Activated T-cell treated with anti-CD3 and anti-CD28 coated beads for 24 hours (primary cell): Measurements from ENCODE around the gene NLRP13.
"Not testable (repeated sequence)": the region's sequence is repeated elsewhere in the genome, so short reads cannot be mapped to it uniquely, and the experiment has no call there.

ENCODE experiments used
- DNase-seq: peaks from one replicate; pipeline ENCODE4 v3.0.0-alpha.2; 2020; ENCODE audit warnings: low read depth

The NLRP13 gene

GRCh38 chr19:55931936-55932386 is at the start of gene NLRP13:
NLRP13 (minus strand) TSS chr19:55932336; CDS start chr19:55932311, 25 bp downstream.
- DNase-seq: no peak

- DNase-seq: no peak
Observed at GRCh38 chr19:55980415-55980814, 48.3 kb upstream of the NLRP13 start.

DNA sequence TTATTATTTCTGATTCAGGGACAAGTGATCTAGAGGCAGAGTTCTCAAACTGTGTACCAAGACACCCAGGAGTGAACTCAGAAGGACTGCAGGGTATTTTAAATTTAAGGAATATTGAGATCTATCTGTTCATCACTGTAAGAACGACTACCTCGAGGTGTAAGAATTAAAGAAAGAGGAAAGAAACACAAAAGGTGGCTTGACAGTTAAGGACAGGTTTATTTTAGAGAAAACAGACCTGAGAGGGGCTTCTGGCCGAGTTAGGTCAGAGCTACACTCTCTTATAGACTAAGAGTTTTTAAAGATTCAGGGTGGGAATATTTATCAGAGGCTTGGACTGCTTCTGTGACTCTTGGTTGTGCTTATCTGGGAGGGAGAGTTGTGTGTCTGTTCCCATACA is 41.8 kb upstream of the NLRP13 start:
- DNase-seq: no peak

DNA sequence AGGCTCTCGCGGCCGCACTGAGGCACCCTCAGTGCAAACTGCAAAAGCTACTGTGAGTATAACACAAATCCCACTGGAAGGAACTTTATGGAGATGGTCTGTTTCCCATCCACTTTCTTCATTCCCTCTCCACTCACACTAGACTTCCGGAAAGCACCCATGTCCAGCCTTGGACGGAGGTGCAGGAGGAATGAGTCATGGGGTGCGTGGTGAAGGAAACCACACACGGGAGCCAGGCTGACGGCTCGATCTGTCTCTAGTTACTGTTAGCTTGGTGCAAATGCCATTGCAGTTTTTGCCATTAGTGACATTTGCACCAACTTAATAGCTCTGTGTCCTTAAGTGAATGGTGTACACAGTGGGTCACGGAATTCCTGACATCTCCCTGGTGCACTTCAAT is 30.1 kb upstream of the NLRP13 start:
- DNase-seq: no peak

DNA sequence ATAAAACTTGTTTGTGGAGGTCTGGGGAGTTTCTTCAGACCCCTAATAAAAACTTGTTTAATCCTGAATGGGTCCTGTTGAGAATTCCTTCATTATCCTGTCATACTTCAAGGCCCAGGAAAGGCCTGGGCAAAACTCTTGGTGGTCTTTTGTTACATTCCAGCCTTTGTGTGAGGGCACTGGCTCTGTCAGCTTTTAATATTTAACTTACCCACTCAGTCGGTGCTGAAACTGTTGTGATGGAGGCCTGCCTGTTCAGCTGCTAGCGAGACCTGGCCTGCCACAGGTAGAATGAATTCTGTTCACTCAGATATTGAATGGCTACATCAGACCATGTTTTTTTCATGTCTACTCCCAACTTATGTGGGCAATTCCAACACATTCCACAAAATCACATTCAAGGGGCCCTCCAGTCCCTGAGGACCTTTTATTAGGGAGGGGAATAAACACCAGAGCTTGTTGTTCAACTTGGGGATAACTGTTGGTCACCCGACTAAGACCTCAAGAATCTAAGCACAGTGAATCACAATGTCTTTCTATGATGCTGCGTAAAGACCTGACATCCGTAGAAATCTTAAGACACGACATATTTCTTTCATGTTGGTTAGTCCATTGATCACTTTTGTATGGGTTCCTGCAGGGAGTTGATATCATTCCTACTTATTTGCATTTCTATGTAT is 28.0 kb upstream of the NLRP13 start:
- DNase-seq: no peak

- DNase-seq: no peak
Observed at GRCh38 chr19:55958356-55958755, 26.2 kb upstream of the NLRP13 start.

- no peak for DNase-seq
Observed at GRCh38 chr19:55956431-55956830, 24.3 kb upstream of the NLRP13 start.

- DNase-seq: not testable (repeated sequence)
Observed at GRCh38 chr19:55950566-55950965, 18.4 kb upstream of the NLRP13 start.

DNA sequence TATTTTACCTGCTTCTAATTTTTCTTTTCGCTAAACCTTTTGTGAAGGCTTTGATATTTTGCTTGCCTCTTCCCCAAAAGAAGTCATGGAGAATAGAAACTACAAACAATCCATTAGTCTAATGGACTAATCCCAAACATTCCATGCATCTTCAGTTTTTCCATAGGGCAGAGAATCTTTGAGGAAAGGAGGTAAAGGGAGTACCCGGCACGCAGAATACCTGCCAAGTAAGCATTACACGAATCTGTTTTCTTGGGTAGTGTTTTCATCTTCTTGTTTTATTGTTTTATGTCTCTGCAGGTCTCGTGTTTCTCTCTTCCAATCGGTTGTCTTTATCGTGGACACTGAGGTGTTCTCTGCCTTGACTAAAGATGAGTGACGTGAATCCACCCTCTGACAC is 15.4 kb upstream of the NLRP13 start, which contains the start of gene NLRP8:
Gene NLRP8, plus strand, starts transcription at position 301 of the 400 bp plus-strand sequence.
- no peak for DNase-seq

GRCh38 chr19:55940306-55940705 is 8.2 kb upstream of the NLRP13 start:
- no peak for DNase-seq

GRCh38 chr19:55939206-55939605 is 7.1 kb upstream of the NLRP13 start:
- DNase-seq: no peak

DNA sequence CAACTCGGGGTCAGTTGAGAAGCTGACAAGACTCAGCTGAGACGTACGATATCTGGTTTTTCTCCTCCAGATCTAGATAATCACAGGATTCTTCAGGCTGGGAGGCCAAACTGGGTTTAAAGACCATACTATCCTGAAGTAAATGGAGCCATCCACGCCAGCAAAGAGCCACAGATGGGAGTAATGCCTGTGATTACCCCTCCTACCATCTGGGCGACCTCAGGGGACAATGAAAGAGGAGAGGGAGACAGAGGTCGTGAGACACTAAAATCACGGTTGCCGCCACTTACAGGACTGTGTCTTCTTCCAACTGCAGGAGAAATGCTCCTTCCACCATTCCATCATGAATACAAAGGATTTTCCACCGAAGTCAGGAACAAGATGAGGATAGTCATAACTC is 3.1 kb upstream of the NLRP13 start:
- no peak for DNase-seq

DNA sequence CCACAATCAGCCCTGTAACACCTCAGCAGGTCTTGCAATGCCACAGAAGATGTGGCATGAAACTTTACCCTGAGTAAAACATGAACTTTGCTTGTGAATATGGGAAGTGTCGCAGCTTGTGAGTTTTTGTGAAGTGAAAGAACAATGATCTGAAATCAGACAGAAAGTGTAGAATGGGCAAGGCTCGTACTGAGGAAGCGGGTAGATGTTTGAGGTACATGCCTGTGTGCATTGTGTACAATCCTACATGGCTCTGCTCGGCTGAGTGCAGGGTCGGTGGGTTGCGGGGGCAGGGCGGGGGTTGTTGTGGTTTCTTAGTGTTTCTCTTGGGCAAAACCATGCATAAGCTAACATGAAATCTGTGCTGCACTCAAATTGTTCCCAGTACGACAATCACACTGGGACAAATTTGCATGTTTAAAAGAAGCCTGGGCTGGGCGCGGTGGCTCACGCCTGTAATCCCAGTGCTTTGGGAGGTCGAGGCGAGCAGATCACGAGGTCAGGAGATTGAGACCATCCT is 1.1 kb downstream of the NLRP13 start:
- DNase-seq: no peak

- not testable (repeated sequence) for DNase-seq
Observed at GRCh38 chr19:55929258-55929657, 2.9 kb downstream of the NLRP13 start.

GRCh38 chr19:55927991-55928390 is 4.1 kb downstream of the NLRP13 start:
- DNase-seq: no peak

DNA sequence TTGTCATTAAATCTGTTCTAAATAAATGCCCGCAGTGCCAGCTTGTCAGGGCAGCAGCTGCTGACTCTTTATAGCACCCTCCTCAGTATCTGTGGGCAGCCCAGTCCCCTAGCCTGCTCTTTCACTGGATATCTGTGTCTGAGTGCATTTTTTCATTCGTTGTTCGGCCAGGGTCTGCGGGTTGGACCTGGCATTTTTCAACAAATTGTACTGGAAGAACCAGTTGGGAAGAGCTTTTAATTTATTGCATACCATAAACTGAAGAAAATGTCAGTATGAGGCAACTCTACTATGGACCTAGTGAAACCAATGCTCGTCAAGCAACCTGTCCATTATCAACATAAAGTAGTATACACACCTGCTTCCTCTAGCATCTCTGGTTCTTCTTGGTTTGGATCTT is 8.6 kb downstream of the NLRP13 start:
- DNase-seq: no peak

DNA sequence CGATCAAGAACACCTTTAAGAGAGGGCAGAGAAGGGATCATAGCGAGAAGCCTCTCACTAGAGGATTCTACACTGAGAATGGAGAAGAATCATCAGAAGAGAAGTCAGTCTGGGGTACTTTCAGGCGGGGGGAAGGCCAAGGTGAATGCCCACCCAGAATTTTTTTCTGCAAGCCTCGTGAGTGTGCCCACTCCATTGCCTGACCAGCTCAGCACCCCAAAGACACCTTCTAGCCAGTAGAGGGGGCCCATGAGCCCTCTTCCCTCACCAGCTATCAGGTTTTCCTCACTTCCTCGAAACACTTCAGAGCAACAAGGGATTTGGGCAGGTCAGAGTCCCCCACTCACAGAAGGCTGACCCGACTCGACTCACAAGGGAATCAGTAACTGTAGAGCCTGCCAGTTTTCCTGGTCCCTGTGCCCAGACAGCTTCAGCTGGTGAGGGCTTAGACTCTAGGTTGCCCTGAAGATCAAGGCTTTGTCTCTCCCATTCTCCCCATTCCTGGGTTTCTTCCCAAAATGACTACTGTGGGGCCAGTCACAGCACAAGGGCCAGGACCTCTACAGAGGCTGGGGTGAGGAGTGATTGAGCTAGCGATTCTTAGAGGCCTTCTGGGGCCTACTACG is 18.4 kb downstream of the NLRP13 start:
- no peak for DNase-seq

- DNase-seq: no peak
Observed at GRCh38 chr19:55912916-55913315, 19.2 kb downstream of the NLRP13 start.

DNA sequence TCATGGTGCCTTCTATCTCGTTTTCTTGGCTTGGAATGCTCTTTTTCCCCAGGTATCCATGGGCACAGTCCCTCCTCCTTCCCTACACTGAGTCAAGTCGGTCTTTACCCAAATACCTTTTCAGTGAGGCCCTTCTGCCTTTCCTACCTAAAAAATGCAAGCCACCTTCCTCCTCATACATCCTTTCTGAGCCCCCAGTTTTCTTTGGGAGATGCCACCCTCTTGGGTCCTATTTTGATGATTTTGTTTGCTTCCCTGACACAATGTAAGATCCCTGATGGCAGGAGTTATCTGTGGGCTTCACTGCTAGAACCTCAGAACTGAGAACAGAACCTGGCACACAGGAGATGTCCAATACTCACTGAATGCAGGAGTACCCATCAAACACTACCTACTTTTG is 22.3 kb downstream of the NLRP13 start:
- DNase-seq: no peak

GRCh38 chr19:55907746-55908145 is 24.4 kb downstream of the NLRP13 start:
- DNase-seq: no peak

DNA sequence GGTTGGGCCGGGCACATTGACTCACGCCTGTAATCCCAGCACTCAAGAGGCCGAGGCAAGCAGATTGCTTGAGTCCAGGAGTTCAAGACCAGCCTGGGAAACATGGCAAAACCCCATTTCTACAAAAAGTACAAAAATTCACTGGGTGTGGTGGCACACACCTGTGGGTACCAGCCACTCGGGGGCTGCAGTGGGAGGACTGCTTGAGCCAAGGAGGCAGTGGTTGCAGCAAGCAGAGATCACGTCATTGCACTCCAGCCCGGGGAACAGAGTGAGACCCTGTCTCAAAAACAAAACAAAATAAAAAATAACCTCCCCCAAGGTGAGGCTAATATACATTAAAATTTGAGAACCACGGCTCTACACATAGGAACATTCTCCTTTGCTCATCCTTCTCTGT is 24.9 kb downstream of the NLRP13 start:
- DNase-seq: no peak

GRCh38 chr19:55902080-55902751 is 29.9 kb downstream of the NLRP13 start:
- DNase-seq: no peak
